Suprapubic skin (tissue), 4 donors: ENCODE results near the gene DSCAML1. TPM values are rescaled to one million over a fixed set of nuclear protein-coding genes. Genes with fewer than 3 reads are reported as not detected.

Experiments used
- DNase-seq, 2 donors: peaks; one replicate each; pipeline ENCODE4 v3.0.0-alpha.2; 2019; ENCODE audit warnings: low spot score in 2 of 2
- H3K27ac ChIP-seq: fragments of 200-600 bp; sonication (generic); one replicate; pipeline ENCODE4 v1.5.1; 2019
- H3K27me3 ChIP-seq: fragments of 200-600 bp; sonication (generic); one replicate; pipeline ENCODE4 v1.5.1; 2019
- H3K36me3 ChIP-seq: fragments of 200-600 bp; sonication (generic); one replicate; pipeline ENCODE4 v1.5.1; 2019
- H3K4me1 ChIP-seq: fragments of 200-600 bp; sonication (generic); one replicate; pipeline ENCODE4 v1.5.1; 2019
- H3K4me3 ChIP-seq: fragments of 200-600 bp; sonication (generic); one replicate; pipeline ENCODE4 v1.5.1; 2019; ENCODE audit warnings: mild to moderate bottlenecking
- H3K9me3 ChIP-seq: fragments of 200-600 bp; sonication (generic); one replicate; pipeline ENCODE4 v1.5.1; 2019
- EP300 ChIP-seq: sonication (generic); formaldehyde crosslinking; IDR thresholded peaks from one replicate; pipeline ENCODE4 v1.6.1; 2017; ENCODE audit warnings: antibody characterized with exemption
- POLR2A ChIP-seq, 2 donors: fragments of 450-650 bp; IDR thresholded peaks; one replicate each; pipeline ENCODE4 v1.6.1; 2017; ENCODE audit warnings: antibody characterized with exemption in 2 of 2, mild to moderate bottlenecking in 2 of 2, moderate library complexity in 2 of 2
- POLR2AphosphoS5 ChIP-seq, 3 donors: sonication (generic); formaldehyde crosslinking; IDR thresholded peaks; one replicate each; pipeline ENCODE4 v1.6.1; 2017; ENCODE audit warnings: antibody characterized with exemption in 3 of 3
- WGBS: methylation state at CpG from one replicate; pipeline ENCODE4 v1.1.5; 2018; 5-methylcytosine and 5-hydroxymethylcytosine counted together
- total RNA-seq, 4 donors: library from RNA; depleted of rRNA; stranded (reverse); fragments of >200 nt; gene quantifications; one replicate each; pipeline ENCODE4 v1.1.0, GENCODE V29; 2016
- TF ChIP-seq, protein P1 (sequence below), 2 donors: fragments of 200-600 bp in 1 of 2; fragments of 450-650 bp in 1 of 2; sonication (generic) in 1 of 2; IDR thresholded peaks; one replicate each; pipeline ENCODE4 v1.5.1; 2016 to 2019; ENCODE audit warnings: antibody characterized with exemption in 2 of 2, mild to moderate bottlenecking in 1 of 2, moderate library complexity in 1 of 2

DSCAML1 gene
- total RNA-seq, 4 donors from 2014 or later, result 0.11 to 0.24 (median 0.21) TPM; not detected in 1

DNA sequence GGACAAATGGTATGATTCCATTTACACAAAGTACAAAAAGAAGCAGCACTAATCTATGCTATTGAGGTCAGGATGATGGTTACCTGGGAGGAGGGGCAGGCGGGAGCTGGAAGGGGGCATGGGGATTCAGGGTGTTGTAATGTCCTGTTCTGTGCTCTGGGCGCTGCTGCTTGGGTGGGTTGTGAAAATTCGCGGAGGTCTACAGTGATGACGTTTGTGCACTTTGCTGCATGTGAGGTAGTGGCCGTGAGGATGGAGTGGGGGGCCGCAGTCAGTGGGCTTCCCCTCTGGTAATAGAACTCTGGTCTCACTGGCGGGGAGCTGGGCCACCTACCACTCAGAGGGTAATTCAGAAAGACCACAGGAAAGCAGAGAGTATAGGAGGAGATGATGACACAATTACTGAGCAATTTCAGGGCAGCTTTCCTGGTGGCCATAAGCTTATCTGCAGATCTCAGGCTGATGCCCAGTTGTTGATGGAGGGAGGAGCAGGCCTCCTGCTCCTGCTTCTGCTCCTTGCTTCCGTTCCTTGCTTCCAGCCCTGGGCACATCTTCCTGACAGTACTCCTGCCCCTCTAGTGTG is 347.8 kb downstream of the DSCAML1 start:
- Histone ChIP-seq H3K9me3 (peaks cover 3% of the 10 kb centered on the region), H3K4me3 (no peak overlapping the region), H3K36me3 (no peaks in the 10 kb centered on the region), H3K27me3 (peaks cover 9% of the 10 kb centered on the region), H3K4me1 (peaks cover 8% of the 10 kb centered on the region), H3K27ac (no peak overlapping the region)
- no peak for DNase-seq
- TF ChIP-seq, protein P1, sequence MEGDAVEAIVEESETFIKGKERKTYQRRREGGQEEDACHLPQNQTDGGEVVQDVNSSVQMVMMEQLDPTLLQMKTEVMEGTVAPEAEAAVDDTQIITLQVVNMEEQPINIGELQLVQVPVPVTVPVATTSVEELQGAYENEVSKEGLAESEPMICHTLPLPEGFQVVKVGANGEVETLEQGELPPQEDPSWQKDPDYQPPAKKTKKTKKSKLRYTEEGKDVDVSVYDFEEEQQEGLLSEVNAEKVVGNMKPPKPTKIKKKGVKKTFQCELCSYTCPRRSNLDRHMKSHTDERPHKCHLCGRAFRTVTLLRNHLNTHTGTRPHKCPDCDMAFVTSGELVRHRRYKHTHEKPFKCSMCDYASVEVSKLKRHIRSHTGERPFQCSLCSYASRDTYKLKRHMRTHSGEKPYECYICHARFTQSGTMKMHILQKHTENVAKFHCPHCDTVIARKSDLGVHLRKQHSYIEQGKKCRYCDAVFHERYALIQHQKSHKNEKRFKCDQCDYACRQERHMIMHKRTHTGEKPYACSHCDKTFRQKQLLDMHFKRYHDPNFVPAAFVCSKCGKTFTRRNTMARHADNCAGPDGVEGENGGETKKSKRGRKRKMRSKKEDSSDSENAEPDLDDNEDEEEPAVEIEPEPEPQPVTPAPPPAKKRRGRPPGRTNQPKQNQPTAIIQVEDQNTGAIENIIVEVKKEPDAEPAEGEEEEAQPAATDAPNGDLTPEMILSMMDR (IDR thresholded peaks at IDR 0.05), result no peak
- TF ChIP-seq EP300 (no peak), POLR2A (IDR thresholded peaks at IDR 0.05) (no peak), POLR2AphosphoS5 (IDR thresholded peaks at IDR 0.05) (no peak)
- 94% methylated on average over 9 of the region's 9 CpGs for WGBS

GRCh38 chr11:117444711-117445658 is 352.0 kb downstream of the DSCAML1 start:
- no peak overlapping the region for H3K4me3 ChIP-seq
- no peaks in the 10 kb centered on the region for H3K36me3 ChIP-seq
- H3K27me3 ChIP-seq, result peaks cover 28% of the 10 kb centered on the region
- H3K27ac ChIP-seq, result no peak overlapping the region
- H3K4me1 ChIP-seq, result peaks cover 8% of the 10 kb centered on the region
- TF ChIP-seq, protein P1 (IDR thresholded peaks at IDR 0.05), result no peak
- TF ChIP-seq POLR2AphosphoS5 (IDR thresholded peaks at IDR 0.05) (no peak), POLR2A (IDR thresholded peaks at IDR 0.05) (no peak), EP300 (no peak)
- H3K9me3 ChIP-seq, result no peaks in the 10 kb centered on the region
- 50% methylated on average over 16 of the region's 17 CpGs for WGBS
- no peak for DNase-seq

DNA sequence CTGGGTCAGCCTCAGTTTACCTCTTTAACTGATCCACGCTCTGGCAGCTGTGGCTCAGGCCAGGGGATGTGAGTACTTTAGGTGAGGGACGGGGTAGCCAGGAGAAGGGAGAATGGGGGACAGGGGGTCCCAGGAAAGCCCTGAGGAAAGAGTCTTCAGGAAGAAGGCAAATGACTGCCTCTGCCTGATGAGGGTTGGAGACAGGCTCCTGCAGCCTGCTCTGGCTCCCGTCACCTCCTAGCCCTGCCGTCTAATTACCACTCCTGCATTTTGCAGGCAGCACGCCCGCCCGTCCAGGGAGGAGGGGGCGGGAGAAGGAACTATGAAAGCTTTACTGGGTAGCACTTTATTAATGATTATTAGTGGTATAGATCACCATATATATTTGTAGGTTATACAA is 352.8 kb downstream of the DSCAML1 start:
- H3K4me3 ChIP-seq, result no peak overlapping the region
- H3K27me3 ChIP-seq, result peaks cover 28% of the 10 kb centered on the region
- H3K4me1 ChIP-seq, result peaks cover 8% of the 10 kb centered on the region
- H3K36me3 ChIP-seq, result no peaks in the 10 kb centered on the region
- 55% methylated on average over 8 of the region's 8 CpGs for WGBS
- no peak overlapping the region for H3K27ac ChIP-seq
- no peak for DNase-seq
- H3K9me3 ChIP-seq, result no peaks in the 10 kb centered on the region
- TF ChIP-seq EP300 (no peak), POLR2A (IDR thresholded peaks at IDR 0.05) (no peak), POLR2AphosphoS5 (IDR thresholded peaks at IDR 0.05) (no peak)
- TF ChIP-seq, protein P1 (IDR thresholded peaks at IDR 0.05), result no peak

GRCh38 chr11:117443266-117444186 is 353.5 kb downstream of the DSCAML1 start:
- H3K36me3 ChIP-seq, result no peaks in the 10 kb centered on the region
- H3K4me3 ChIP-seq, result no peak overlapping the region
- peaks cover 28% of the 10 kb centered on the region for H3K27me3 ChIP-seq
- DNase-seq, result no peak
- TF ChIP-seq POLR2AphosphoS5 (IDR thresholded peaks at IDR 0.05) (no peak), EP300 (no peak), POLR2A (IDR thresholded peaks at IDR 0.05) (no peak)
- TF ChIP-seq, protein P1 (IDR thresholded peaks at IDR 0.05), result peak in 1 of 2 donors; percentile 21
- 50% methylated on average over 13 of the region's 38 CpGs for WGBS
- no peaks in the 10 kb centered on the region for H3K9me3 ChIP-seq
- H3K27ac ChIP-seq, result no peak overlapping the region
- peaks cover 8% of the 10 kb centered on the region for H3K4me1 ChIP-seq
